HG02852 (cell line): ENCODE results near the gene VPS39.
A peak's percentile ranks its signal among the peaks of the same experiment; 100 is the strongest.
"Not testable (repeated sequence)": the region's sequence is repeated elsewhere in the genome, so short reads cannot be mapped to it uniquely, and the experiment has no call there.

ENCODE experiments used
- ATAC-seq: cut with Tn5 transposase; IDR thresholded peaks from one replicate; pipeline ENCODE4 v1.9.1; 2021; ENCODE audit warnings: mild to moderate bottlenecking, moderate library complexity; ENCODE audit not compliant: unreplicated experiment

The VPS39 gene, protein sequence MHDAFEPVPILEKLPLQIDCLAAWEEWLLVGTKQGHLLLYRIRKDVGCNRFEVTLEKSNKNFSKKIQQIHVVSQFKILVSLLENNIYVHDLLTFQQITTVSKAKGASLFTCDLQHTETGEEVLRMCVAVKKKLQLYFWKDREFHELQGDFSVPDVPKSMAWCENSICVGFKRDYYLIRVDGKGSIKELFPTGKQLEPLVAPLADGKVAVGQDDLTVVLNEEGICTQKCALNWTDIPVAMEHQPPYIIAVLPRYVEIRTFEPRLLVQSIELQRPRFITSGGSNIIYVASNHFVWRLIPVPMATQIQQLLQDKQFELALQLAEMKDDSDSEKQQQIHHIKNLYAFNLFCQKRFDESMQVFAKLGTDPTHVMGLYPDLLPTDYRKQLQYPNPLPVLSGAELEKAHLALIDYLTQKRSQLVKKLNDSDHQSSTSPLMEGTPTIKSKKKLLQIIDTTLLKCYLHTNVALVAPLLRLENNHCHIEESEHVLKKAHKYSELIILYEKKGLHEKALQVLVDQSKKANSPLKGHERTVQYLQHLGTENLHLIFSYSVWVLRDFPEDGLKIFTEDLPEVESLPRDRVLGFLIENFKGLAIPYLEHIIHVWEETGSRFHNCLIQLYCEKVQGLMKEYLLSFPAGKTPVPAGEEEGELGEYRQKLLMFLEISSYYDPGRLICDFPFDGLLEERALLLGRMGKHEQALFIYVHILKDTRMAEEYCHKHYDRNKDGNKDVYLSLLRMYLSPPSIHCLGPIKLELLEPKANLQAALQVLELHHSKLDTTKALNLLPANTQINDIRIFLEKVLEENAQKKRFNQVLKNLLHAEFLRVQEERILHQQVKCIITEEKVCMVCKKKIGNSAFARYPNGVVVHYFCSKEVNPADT

DNA sequence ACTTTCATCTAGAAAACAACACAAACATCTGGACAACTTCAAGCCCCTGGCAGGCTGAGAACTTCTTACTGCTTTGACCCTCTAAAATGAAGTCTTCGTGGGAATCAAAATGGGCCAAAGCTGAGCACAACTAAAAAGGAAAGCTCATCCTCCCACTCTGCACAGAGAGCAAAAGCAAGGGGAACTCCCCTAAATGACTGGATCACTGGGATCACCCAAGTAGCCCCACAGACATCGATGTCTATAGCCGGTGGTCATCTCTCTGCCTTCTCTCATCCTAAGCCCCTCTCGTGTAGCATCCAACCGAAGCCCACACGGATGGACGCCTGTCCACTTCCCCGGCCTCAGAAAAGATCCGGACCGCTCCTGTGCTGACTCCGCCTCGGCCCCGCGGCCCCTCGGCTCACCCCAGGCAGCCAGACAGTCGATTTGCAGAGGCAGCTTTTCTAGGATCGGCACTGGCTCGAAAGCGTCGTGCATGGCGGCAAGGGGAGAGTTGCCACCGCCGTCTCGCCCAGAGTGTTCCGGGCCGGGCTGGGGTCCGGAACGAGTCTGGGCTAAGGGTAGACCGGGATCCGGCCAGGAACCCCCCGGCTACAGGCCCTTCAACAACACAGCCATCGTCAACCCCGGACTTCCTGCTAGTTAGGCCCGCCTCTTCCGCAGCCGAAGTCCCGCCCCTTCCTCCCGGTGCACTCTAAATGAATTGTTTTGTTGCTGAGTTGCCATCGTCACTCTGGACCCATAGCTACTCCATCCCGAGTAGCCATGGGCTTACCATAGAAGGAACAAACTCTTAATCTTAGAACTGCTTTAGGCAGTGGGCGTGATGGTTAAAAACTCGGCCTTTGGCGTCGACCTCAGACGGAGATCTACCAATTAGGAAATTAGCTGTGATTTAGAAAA is at the start of gene VPS39:
VPS39 (minus strand) TSS at position 631 of the 906 bp plus-strand sequence; CDS start at position 480, 151 bp downstream.
- ATAC-seq = peak; percentile 91

DNA sequence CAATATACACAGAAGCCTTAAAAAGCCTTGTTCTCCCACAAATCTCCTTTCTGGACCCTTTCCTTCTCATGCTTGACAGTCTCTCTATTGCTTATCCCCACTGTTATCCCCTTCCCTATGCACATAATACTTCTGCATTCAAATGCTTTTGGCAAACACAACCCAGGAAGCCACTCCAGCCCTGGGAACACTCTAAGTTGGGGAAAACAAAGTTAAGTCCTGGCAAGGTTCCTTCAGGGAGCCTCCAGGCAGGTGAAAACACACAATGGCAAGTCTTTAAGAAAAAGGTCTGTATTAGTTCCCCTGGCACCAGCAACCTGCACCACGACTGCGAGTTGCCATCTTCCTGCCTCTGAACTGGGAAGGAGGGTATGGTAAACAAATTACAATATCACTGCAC is 45.2 kb upstream of the VPS39 start:
- no peak for ATAC-seq

GRCh38 chr15:42240823-42241222 is 32.7 kb upstream of the VPS39 start:
- no peak for ATAC-seq

DNA sequence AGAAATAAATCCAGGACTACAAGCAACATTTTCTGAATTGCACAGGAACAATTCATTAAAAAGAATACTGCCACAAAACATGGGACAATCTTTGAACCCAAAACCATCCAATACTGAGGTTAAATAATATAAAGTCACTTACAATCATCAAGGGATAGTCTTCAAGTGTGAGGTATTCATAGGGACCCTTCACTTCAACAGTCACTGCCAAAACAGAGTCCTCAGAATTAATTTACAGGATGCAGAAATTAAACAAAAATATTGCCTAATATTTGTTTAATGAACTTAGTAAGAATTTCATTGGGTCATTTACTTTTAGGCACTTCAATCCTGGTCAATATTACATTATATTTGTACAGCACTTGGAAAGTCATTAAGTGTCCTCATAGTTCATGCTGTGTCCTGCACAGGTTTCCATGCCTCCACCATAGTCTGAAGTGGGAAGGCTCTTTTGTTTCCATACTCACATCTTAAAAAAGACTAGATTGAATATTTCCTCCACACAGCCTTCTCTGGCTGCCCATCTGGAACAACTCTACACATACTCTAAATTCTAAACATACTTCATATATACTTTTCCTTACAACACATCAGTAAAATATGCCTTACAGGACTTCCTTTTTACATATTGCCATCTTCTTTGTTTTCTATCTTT is 31.6 kb upstream of the VPS39 start:
- no peak for ATAC-seq

GRCh38 chr15:42233107-42233506 is 25.0 kb upstream of the VPS39 start:
- no peak for ATAC-seq

DNA sequence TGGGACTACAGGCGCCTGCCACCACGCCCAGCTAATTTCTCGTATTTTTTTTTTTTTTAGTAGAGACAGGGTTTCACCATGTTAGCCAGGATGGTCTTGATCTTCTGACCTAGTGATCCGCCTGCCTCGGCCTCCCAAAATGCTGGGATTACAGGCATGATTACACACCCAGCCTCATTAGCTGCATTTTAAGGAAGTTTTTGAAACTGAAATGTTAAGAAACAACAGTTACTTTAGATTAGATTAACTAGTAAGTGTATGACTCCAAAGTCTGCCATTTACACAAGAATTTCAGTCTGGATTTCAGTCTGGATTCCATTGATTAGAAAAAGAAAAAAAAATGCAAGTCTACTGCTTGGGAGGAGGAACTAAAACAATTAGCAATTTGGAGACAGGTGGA is 24.5 kb upstream of the VPS39 start:
- no peak for ATAC-seq

GRCh38 chr15:42231088-42231487 is 23.0 kb upstream of the VPS39 start:
- ATAC-seq = no peak

GRCh38 chr15:42228981-42229380 is 20.9 kb upstream of the VPS39 start:
- not testable (repeated sequence) for ATAC-seq

- no peak for ATAC-seq
Measured at GRCh38 chr15:42228036-42228435, 19.9 kb upstream of the VPS39 start.

- ATAC-seq = no peak
Measured at GRCh38 chr15:42226648-42227047, 18.5 kb upstream of the VPS39 start.

GRCh38 chr15:42220216-42220615 is 12.1 kb upstream of the VPS39 start:
- no peak for ATAC-seq

GRCh38 chr15:42218953-42219592 is 11.0 kb upstream of the VPS39 start:
- no peak for ATAC-seq

- ATAC-seq = no peak
Measured at GRCh38 chr15:42217568-42217967, 9.5 kb upstream of the VPS39 start.

DNA sequence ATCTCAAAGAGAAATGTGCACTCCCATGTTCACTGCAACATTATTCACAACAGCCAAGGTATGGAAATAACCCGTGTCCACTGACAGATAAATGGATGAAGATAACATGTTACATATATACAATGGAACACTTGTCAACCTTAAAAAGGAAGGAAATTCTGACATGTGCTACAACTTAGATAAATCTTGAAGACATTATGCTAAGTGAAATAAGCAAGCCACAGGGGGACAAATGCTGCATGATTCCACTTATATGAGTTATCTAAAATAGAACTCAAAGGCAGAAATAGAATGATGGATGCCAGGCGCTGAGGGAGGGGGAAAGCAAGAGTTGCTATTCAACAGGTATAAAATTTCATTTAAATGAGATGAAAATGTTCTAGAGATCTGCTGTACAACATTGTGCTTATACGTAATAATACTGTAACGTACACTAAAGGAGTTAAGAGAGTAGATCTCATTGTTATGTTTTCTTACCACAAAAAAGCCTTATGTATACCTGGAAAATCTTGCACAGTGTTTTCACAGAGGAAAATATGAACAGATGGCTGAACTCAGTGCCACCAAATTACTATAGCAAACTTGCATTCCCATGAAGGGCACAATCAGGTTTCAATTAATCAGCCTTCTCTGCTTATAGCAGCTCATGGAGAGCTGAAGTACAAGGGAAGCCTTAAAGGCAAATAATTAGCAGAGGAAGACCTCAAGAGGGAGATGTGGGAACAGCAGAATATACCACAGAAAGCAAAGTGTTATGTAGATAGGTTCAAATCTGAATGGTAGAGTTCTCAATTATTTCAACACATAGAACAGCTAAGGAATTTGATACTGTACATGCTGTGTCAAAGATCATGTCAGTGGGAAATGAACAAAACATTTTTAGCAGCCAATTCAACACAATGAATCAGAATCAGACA is 8.1 kb upstream of the VPS39 start:
- no peak for ATAC-seq

DNA sequence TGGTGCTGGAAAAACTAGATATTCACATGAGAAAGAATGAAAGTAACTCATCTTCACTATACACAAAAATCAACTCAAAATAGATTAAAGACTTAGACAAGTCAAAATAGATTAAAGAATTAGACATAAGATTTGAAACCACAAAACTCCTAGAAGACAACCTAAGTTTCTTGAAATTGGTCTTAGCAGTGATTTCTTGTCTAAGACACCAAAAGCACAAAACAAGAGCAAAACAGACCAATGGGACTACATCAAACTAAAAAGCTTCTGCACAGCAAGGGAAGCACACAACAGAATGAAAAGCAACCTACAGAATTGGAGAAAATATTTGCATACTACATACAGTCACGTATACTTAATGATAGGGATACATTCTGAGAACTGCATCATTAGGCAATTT is 6.5 kb upstream of the VPS39 start:
- ATAC-seq = no peak

GRCh38 chr15:42213511-42213910 is 5.4 kb upstream of the VPS39 start:
- no peak for ATAC-seq

DNA sequence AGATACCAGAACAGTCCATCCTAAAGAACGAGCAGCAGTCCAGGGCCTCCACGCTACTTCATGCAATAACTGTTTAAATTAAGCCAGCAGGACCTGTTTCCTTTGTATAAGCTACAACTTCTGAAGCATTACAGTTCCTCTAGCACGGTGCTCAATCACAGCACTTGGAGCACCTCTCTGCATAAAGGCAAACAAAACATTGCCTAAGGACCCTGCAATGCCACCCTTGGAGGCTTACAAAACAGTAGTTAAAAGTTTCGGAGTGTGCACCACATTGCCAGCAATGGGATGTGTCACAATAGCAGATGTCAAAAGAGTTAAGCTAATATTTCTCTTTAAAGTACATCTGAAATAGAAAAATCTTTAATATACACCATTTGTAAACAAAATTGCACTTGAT is 2.6 kb upstream of the VPS39 start:
- ATAC-seq = no peak

DNA sequence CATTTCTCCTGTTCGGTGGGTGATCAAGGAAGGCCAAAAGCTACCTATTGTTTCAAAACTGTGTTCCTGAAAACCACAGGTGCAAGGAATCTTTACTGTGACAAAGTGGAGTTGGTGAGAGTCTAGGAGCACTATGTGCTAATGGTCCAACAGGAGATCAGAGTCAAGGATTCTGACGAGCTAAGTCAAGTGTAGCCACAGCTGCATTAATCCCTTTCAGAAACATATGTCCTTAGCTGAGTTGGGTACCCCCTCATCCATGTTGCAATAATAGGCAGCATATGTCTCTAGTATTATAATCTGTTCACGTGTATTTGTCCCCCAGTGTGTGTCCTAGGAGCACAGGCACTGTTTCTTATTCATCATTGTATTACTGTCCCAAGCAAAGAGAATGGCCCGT is 1.7 kb downstream of the VPS39 start:
- no peak for ATAC-seq

DNA sequence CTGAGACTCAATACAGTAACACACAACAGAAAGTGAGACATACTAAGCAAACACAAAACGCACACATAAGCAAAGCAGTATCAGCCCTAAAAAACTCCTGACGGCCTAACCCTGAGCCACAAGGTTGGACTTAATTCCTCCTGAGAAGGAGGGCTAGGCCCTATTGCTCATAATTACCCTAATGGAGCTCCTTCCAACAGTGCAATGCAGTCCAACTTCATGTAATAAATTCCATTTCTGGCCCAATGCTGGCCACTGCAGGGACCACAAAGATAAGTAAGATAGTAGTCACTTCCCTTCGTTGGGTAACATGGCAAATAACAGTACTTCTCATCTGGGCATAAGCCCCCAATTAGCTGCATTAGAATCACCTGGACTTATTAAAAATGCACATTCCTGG is 4.2 kb downstream of the VPS39 start:
- ATAC-seq = no peak
